ENCODE data around the gene EFNA4. TPM values are rescaled to one million over a fixed set of nuclear protein-coding genes. Genes with fewer than 3 reads are reported as not detected.

EFNA4 gene
- total and polyA plus RNA-seq, 9 of the 15 experiments (the other 6 are each of a cell fraction or from before 2014, with no cell fraction given) = 0.68 to 7.4 (median 6.1) TPM

DNA sequence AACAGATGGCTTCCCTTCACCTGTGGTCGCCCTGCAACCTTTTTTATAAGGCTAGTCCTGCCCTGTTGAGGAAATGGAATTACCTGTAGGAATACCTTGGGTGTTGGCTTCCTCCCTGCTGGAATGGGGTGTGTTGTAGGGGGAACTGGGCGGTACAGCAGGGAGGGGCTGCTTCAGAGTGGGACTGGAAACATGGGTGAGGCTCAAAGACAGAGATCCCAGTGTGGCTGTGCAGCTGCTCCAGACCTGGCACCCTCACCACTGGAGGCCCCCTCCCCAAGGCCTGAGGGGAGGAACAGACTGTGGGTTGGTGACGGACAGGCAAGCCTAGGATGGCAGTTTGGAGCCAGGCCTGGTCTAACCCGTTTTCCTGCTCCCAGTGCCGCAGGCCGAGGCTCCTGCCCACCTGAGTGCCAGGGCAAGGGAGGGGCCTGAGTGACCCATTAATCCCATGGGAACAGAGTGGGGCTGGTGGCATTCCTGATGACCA is 19.6 kb downstream of the EFNA4 start:
- POLR2A ChIA-PET = no interaction called here
- Histone ChIP-seq H3K27ac (ENCODE audit: extremely low read depth, low read depth, low read length) (no peak overlapping the region), H3K9me1 (ENCODE audit: control insufficient read depth, insufficient read depth, low read length) (peaks cover 4% of the 10 kb centered on the region), H2AFZ (ENCODE audit: low read depth, low read length) (no peak overlapping the region), H3K79me2 (ENCODE audit: control insufficient read depth, insufficient read depth, low read length) (peaks cover 7% of the 10 kb centered on the region; the same call in 2 of the 3 replicates), H3K27me3 (ENCODE audit: control insufficient read depth in 2 of 2, insufficient read depth in 2 of 2, low read length in 2 of 2) (peaks cover 3 to 8% of the 10 kb centered on the region in 2 experiments; a peak in 2 of 5 replicates), H3K9ac (ENCODE audit: insufficient read depth in 1 of 2, low read depth in 2 of 2, low read length in 2 of 2) (no peak overlapping the region), H3K4me2 (ENCODE audit: insufficient read depth, low read length) (no peak overlapping the region), H3K36me3 (ENCODE audit: control insufficient read depth, insufficient read depth, low read length) (peaks cover 7% of the 10 kb centered on the region; the same call in 1 of the 3 replicates), H4K20me1 (replicated peaks; ENCODE audit: control insufficient read depth, insufficient read depth, low read length) (peaks cover 26% of the 10 kb centered on the region), H3K9me3 (replicated peaks; ENCODE audit: control insufficient read depth, insufficient read depth, low read depth, low read length) (no peaks in the 10 kb centered on the region), H3K4me1 (replicated peaks in 1 of 2; ENCODE audit: control insufficient read depth in 2 of 2, insufficient read depth in 2 of 2, low read length in 2 of 2) (peaks cover 34 to 79% of the 10 kb centered on the region in 2 experiments), H3K4me3 (no peak overlapping the region)
- DNase-seq (ENCODE audit: extremely low read depth in 1 of 4, low spot score in 3 of 4) (no peak), ATAC-seq (no peak), FAIRE-seq (no peak)
- BruUV-seq (replicated peaks) = no TSS peak
- WGBS (ENCODE audit: insufficient coverage, low coverage, missing lambda C conversion rate) = 48% methylated on average over 3 of the region's 6 CpGs
- in situ Hi-C loops (cut with MboI) (no loop called here), intact Hi-C loops (cut with micrococcal nuclease) (loop anchor here (5.0 kb wide), 2 partner anchors 36 to 121 kb away; partner anchors contain the start of gene PYGO2)
- CTCF ChIA-PET (ENCODE audit: low intra/inter-chr PET ratio) = interaction anchor here (9.0 kb wide), 1 partner anchor 20 kb away, joined by 153 read pairs; the partner anchor contains the start of gene EFNA4
- TF ChIP-seq SPI1 (IDR thresholded peaks at IDR 0.05; ENCODE audit: borderline replicate concordance, low read depth, low read length) = no peak
- no peak for TF ChIP-seq SMARCA5 (IDR thresholded peaks at IDR 0.05)
- TF ChIP-seq SIN3B (IDR thresholded peaks at IDR 0.05; ENCODE audit: low read depth) = no peak
- no peak for TF ChIP-seq HDAC1 (IDR thresholded peaks at IDR 0.05)
- TF ChIP-seq, protein P1, sequence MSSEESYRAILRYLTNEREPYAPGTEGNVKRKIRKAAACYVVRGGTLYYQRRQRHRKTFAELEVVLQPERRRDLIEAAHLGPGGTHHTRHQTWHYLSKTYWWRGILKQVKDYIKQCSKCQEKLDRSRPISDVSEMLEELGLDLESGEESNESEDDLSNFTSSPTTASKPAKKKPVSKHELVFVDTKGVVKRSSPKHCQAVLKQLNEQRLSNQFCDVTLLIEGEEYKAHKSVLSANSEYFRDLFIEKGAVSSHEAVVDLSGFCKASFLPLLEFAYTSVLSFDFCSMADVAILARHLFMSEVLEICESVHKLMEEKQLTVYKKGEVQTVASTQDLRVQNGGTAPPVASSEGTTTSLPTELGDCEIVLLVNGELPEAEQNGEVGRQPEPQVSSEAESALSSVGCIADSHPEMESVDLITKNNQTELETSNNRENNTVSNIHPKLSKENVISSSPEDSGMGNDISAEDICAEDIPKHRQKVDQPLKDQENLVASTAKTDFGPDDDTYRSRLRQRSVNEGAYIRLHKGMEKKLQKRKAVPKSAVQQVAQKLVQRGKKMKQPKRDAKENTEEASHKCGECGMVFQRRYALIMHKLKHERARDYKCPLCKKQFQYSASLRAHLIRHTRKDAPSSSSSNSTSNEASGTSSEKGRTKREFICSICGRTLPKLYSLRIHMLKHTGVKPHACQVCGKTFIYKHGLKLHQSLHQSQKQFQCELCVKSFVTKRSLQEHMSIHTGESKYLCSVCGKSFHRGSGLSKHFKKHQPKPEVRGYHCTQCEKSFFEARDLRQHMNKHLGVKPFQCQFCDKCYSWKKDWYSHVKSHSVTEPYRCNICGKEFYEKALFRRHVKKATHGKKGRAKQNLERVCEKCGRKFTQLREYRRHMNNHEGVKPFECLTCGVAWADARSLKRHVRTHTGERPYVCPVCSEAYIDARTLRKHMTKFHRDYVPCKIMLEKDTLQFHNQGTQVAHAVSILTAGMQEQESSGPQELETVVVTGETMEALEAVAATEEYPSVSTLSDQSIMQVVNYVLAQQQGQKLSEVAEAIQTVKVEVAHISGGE (CRISPR knock-in tag; IDR thresholded peaks at IDR 0.05) = no peak
- TF ChIP-seq RFX1 (IDR thresholded peaks at IDR 0.05) = no peak
- no peak for TF ChIP-seq CXXC5 (CRISPR knock-in tag; IDR thresholded peaks at IDR 0.05)
- TF ChIP-seq, protein P2, sequence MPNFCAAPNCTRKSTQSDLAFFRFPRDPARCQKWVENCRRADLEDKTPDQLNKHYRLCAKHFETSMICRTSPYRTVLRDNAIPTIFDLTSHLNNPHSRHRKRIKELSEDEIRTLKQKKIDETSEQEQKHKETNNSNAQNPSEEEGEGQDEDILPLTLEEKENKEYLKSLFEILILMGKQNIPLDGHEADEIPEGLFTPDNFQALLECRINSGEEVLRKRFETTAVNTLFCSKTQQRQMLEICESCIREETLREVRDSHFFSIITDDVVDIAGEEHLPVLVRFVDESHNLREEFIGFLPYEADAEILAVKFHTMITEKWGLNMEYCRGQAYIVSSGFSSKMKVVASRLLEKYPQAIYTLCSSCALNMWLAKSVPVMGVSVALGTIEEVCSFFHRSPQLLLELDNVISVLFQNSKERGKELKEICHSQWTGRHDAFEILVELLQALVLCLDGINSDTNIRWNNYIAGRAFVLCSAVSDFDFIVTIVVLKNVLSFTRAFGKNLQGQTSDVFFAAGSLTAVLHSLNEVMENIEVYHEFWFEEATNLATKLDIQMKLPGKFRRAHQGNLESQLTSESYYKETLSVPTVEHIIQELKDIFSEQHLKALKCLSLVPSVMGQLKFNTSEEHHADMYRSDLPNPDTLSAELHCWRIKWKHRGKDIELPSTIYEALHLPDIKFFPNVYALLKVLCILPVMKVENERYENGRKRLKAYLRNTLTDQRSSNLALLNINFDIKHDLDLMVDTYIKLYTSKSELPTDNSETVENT (CRISPR knock-in tag; IDR thresholded peaks at IDR 0.05) = no peak
- TF ChIP-seq, protein P3, sequence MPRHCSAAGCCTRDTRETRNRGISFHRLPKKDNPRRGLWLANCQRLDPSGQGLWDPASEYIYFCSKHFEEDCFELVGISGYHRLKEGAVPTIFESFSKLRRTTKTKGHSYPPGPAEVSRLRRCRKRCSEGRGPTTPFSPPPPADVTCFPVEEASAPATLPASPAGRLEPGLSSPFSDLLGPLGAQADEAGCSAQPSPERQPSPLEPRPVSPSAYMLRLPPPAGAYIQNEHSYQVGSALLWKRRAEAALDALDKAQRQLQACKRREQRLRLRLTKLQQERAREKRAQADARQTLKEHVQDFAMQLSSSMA (CRISPR knock-in tag; IDR thresholded peaks at IDR 0.05) = no peak
- TF ChIP-seq ZNF445 (CRISPR knock-in tag; IDR thresholded peaks at IDR 0.05; ENCODE audit: low read depth) = no peak
- no peak for TF ChIP-seq ZC3H4 (CRISPR knock-in tag; IDR thresholded peaks at IDR 0.05; ENCODE audit: borderline replicate concordance)
- TF ChIP-seq, protein P4, sequence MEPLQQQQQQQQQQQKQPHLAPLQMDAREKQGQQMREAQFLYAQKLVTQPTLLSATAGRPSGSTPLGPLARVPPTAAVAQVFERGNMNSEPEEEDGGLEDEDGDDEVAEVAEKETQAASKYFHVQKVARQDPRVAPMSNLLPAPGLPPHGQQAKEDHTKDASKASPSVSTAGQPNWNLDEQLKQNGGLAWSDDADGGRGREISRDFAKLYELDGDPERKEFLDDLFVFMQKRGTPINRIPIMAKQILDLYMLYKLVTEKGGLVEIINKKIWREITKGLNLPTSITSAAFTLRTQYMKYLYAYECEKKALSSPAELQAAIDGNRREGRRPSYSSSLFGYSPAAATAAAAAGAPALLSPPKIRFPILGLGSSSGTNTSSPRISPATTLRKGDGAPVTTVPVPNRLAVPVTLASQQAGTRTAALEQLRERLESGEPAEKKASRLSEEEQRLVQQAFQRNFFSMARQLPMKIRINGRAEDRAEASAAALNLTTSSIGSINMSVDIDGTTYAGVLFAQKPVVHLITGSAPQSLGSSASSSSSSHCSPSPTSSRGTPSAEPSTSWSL (CRISPR knock-in tag; IDR thresholded peaks at IDR 0.05; ENCODE audit: borderline replicate concordance) = no peak
- TF ChIP-seq ZNF324 (CRISPR knock-in tag; IDR thresholded peaks at IDR 0.05) = no peak
- no peak for TF ChIP-seq ZNF551 (CRISPR knock-in tag; IDR thresholded peaks at IDR 0.05)

All from K562 (cell line).